HCT116 (cell line): ENCODE measurements around the gene FSCN2. TPM values are rescaled to one million over a fixed set of nuclear protein-coding genes. Genes with fewer than 3 reads are reported as not detected.

Experiments
- ATAC-seq: fragments of 200-7000 bp; cut with Tn5 transposase; 2 replicates; pipeline ENCODE4 v1.9.1; 2020; ENCODE audit warnings: mild to moderate bottlenecking, moderate library complexity
- BruUV-seq: library from RNA; stranded (reverse); fragments of 400-500 nt; replicated peaks from 2 replicates; lab custom pipeline; 2021; lab: Mats Ljungman, UMichigan
- CTCF ChIA-PET: fragments of 300-600 bp; sonication (Branson Sonifier 250); formaldehyde crosslinking; loops from one replicate; lab custom pipeline; 2021; ENCODE audit warnings: antibody characterized with exemption; lab: Charles Lee
- POLR2A ChIA-PET: fragments of 300-600, 350-600 bp; sonication (Branson Sonifier 250); formaldehyde crosslinking; loops from one replicate; lab custom pipeline; 2021; ENCODE audit warnings: antibody characterized with exemption; lab: Charles Lee
- RAD21 ChIA-PET, 2 experiments: fragments of 300-600 bp; sonication (Branson Sonifier 250); formaldehyde crosslinking; loops; one replicate each; lab custom pipeline; 2023; ENCODE audit warnings: low total read pairs in 2 of 2; ENCODE audit not compliant: uncharacterized antibody in 2 of 2, unreplicated experiment in 2 of 2, low non-redundant PET in 1 of 2; lab: Charles Lee
- DNase-seq: peaks from one replicate; pipeline ENCODE4 v3.0.0-alpha.2; 2010; ENCODE audit warnings: low read depth, low spot score
- H2AFZ ChIP-seq: fragments of 200-600 bp; shearing (Covaris generic), sonication (generic); 2 replicates; pipeline ENCODE4 v1.6.1; 2017; ENCODE audit warnings: low read depth, mixed run types, mixed read lengths, antibody characterized with exemption, low read length; ENCODE audit not compliant: poor library complexity, severe bottlenecking
- H3K27ac ChIP-seq: 2 replicates; pipeline ENCODE4 v1.5.1; 2012; ENCODE audit warnings: low read depth, low read length
- H3K27me3 ChIP-seq: fragments of 200-600 bp; sonication (generic); 2 replicates; pipeline ENCODE4 v1.6.1; 2016; ENCODE audit warnings: mixed run types, low read length, mixed read lengths; ENCODE audit not compliant: insufficient read depth
- H3K36me3 ChIP-seq, 2 experiments: fragments of 200-500 bp in 1 of 2; fragments of 200-600 bp in 1 of 2; sonication (Bioruptor generic) in 1 of 2; sonication (generic) in 1 of 2; 2 replicates each; pipeline versions ENCODE4 v1.5.1 to v1.6.1; 2014 to 2016; ENCODE audit warnings: low read length in 2 of 2, inconsistent platforms in 1 of 2, mixed read lengths in 1 of 2, mixed run types in 1 of 2; ENCODE audit not compliant: insufficient read depth in 2 of 2, control insufficient read depth in 1 of 2
- H3K4me1 ChIP-seq, 2 experiments: fragments of 200-600 bp in 1 of 2; sonication (generic) in 1 of 2; 2 replicates each; pipeline versions ENCODE4 v1.5.1 to v1.6.1; 2012 to 2017; ENCODE audit warnings: low read length in 2 of 2, inconsistent platforms in 1 of 2, mild to moderate bottlenecking in 1 of 2, mixed read lengths in 1 of 2, mixed run types in 1 of 2, moderate library complexity in 1 of 2; ENCODE audit not compliant: insufficient read depth in 2 of 2, control insufficient read depth in 1 of 2
- H3K4me2 ChIP-seq: fragments of 200-600 bp; sonication (generic); 2 replicates; pipeline ENCODE4 v1.6.1; 2017; ENCODE audit warnings: mixed run types, low read length, mixed read lengths
- H3K4me3 ChIP-seq, 2 experiments: fragments of 200-600 bp in 1 of 2; sonication (generic) in 1 of 2; replicated peaks in 1 of 2; 2 replicates each; pipeline ENCODE4 v1.5.1; 2011 to 2016; ENCODE audit warnings: low read length in 2 of 2, control low read depth in 1 of 2, low read depth in 1 of 2, mild to moderate bottlenecking in 1 of 2, mixed read lengths in 1 of 2, mixed run types in 1 of 2
- H3K79me2 ChIP-seq: fragments of 200-600 bp; sonication (generic); 2 replicates; pipeline ENCODE4 v1.6.1; 2017; ENCODE audit warnings: mild to moderate bottlenecking, mixed run types, low read length, moderate library complexity, mixed read lengths; ENCODE audit not compliant: insufficient read depth
- H3K9ac ChIP-seq: fragments of 200-600 bp; sonication (generic); 2 replicates; pipeline ENCODE4 v1.6.1; 2016; ENCODE audit warnings: low read length, mixed read lengths
- H3K9me2 ChIP-seq: fragments of 200-600 bp; sonication (generic), shearing (Covaris generic); 2 replicates; pipeline ENCODE4 v1.6.1; 2017; ENCODE audit warnings: mixed run types, mild to moderate bottlenecking, moderate library complexity; ENCODE audit not compliant: insufficient read depth
- H3K9me3 ChIP-seq, 2 experiments: fragments of 200-500 bp in 1 of 2; fragments of 200-600 bp in 1 of 2; sonication (Bioruptor generic) in 1 of 2; sonication (generic) in 1 of 2; 2 replicates each; pipeline ENCODE4 v1.6.1; 2014 to 2017; ENCODE audit warnings: low read length in 2 of 2, mixed read lengths in 2 of 2, inconsistent platforms in 1 of 2, low read depth in 1 of 2, mild to moderate bottlenecking in 1 of 2, mixed run types in 1 of 2, moderate library complexity in 1 of 2; ENCODE audit not compliant: control insufficient read depth in 1 of 2, insufficient read depth in 1 of 2
- H4K20me1 ChIP-seq: fragments of 200-600 bp; sonication (generic), shearing (Covaris generic); 2 replicates; pipeline ENCODE4 v1.6.1; 2017; ENCODE audit warnings: mixed run types, mild to moderate bottlenecking, moderate library complexity; ENCODE audit not compliant: insufficient read depth
- CBX3 ChIP-seq: IDR thresholded peaks from 2 replicates; pipeline ENCODE4 v1.6.1; 2012; ENCODE audit warnings: low read depth
- CTCF ChIP-seq, 3 experiments: fragments of 200-600 bp in 1 of 3; sonication (generic) in 1 of 3; IDR thresholded peaks in 2 of 3; conservative IDR thresholded peaks in 1 of 3; 2 replicates each; pipeline ENCODE4 v1.5.1; 2012 to 2017; ENCODE audit warnings: low read depth in 2 of 3, low read length in 2 of 3, antibody characterized with exemption in 1 of 3, borderline replicate concordance in 1 of 3, control low read depth in 1 of 3, mild to moderate bottlenecking in 1 of 3, mixed read lengths in 1 of 3, mixed run types in 1 of 3, moderate library complexity in 1 of 3; ENCODE audit not compliant: insufficient read depth in 1 of 3
- EGR1 ChIP-seq: IDR thresholded peaks from 2 replicates; pipeline ENCODE4 v1.6.1; 2012; ENCODE audit warnings: low read depth
- ELF1 ChIP-seq: IDR thresholded peaks from 2 replicates; pipeline ENCODE4 v1.6.1; 2012; ENCODE audit warnings: low read depth, borderline replicate concordance
- FOSL1 ChIP-seq: IDR thresholded peaks from 2 replicates; pipeline ENCODE4 v1.6.1; 2012; ENCODE audit warnings: low read depth
- JUND ChIP-seq: IDR thresholded peaks from 2 replicates; pipeline ENCODE4 v1.6.1; 2012
- MAX ChIP-seq: IDR thresholded peaks from 2 replicates; pipeline ENCODE4 v1.6.1; 2012
- POLR2A ChIP-seq: IDR thresholded peaks from 2 replicates; pipeline ENCODE4 v1.7.0; 2011; ENCODE audit warnings: borderline replicate concordance; ENCODE audit not compliant: insufficient read depth, insufficient read length; ENCODE audit errors: extremely low read depth
- RAD21 ChIP-seq: IDR thresholded peaks from 2 replicates; pipeline ENCODE4 v1.6.1; 2012; ENCODE audit warnings: low read depth, mild to moderate bottlenecking
- REST ChIP-seq: IDR thresholded peaks from 2 replicates; pipeline ENCODE4 v1.6.1; 2012; ENCODE audit warnings: low read depth
- SRF ChIP-seq: IDR thresholded peaks from 2 replicates; pipeline ENCODE4 v1.6.1; 2012; ENCODE audit warnings: low read depth
- TCF7L2 ChIP-seq: IDR thresholded peaks from 2 replicates; pipeline ENCODE4 v1.7.0; 2011; ENCODE audit warnings: borderline replicate concordance, inconsistent platforms; ENCODE audit not compliant: insufficient read depth, insufficient read length; ENCODE audit errors: extremely low read depth
- ZBTB33 ChIP-seq: IDR thresholded peaks from 2 replicates; pipeline ENCODE4 v1.6.1; 2011; ENCODE audit warnings: mild to moderate bottlenecking, low read length, moderate library complexity; ENCODE audit not compliant: insufficient replicate concordance; ENCODE audit errors: extremely low read depth
- ZFX ChIP-seq: fragments of 450-650 bp; IDR thresholded peaks from 2 replicates; pipeline ENCODE4 v1.6.1; 2017
- ZNF274 ChIP-seq: fragments of 200-500 bp; sonication (Bioruptor generic); IDR thresholded peaks from 2 replicates; pipeline ENCODE4 v1.6.1; 2014; ENCODE audit warnings: mild to moderate bottlenecking, low read depth, low read length, inconsistent platforms
- intact Hi-C: fragments of 100-400 bp; cut with micrococcal nuclease; formaldehyde crosslinking; loops from 2 replicates; pipeline ENCODE4 v1.10.0; 2022
- total RNA-seq: library from RNA; stranded (reverse); gene quantifications from one replicate; pipeline ENCODE4 v1.2.1, GENCODE V29; 2021; ENCODE audit not compliant: unreplicated experiment

Gene FSCN2
- total RNA-seq, 1 experiment from 2014 or later: 10.1 TPM

GRCh38 chr17:81578561-81579225, 50.5 kb downstream of the FSCN2 start:
- CTCF ChIA-PET: no interaction called here
- no TSS peak for BruUV-seq
- Histone ChIP-seq H3K79me2 (peaks cover 74% of the 10 kb centered on the region; the same call in 1 of the 2 replicates), H3K27ac (no peak overlapping the region), H3K27me3 (no peaks in the 10 kb centered on the region), H3K4me3 (no peak overlapping the region), H3K9ac (no peak overlapping the region), H4K20me1 (peaks cover 8% of the 10 kb centered on the region), H3K36me3 (peaks cover 37 to 60% of the 10 kb centered on the region in 2 experiments; a peak in 3 of 4 replicates), H3K4me1 (peaks cover 24 to 42% of the 10 kb centered on the region in 2 experiments), H2AFZ (no peak overlapping the region), H3K4me2 (peak overlapping the region; percentile 45; the same call in 1 of the 2 replicates), H3K9me2 (no peaks in the 10 kb centered on the region), H3K9me3 (no peaks in the 10 kb centered on the region)
- no peak for ATAC-seq
- intact Hi-C loops: no loop called here
- TF ChIP-seq POLR2A (no peak), MAX (no peak), SRF (no peak), RAD21 (no peak), CBX3 (no peak), ZNF274 (no peak), FOSL1 (no peak), TCF7L2 (no peak), ELF1 (no peak), EGR1 (no peak), JUND (no peak), ZBTB33 (no peak), CTCF (IDR thresholded peaks at IDR 0.05 in 2 of 3, conservative IDR thresholded peaks at IDR 0.05 in 1 of 3; ENCODE audit: borderline replicate concordance in 1 of 3, insufficient read depth in 1 of 3, low read depth in 2 of 3, low read length in 2 of 3) (no peak), ZFX (no peak), REST (no peak)
- POLR2A ChIA-PET: no interaction called here
- DNase-seq: no peak
- RAD21 ChIA-PET: no interaction called here
